CD4-positive, alpha-beta T cell (primary cell): ENCODE measurements around the gene ARHGEF5. TPM values are rescaled to one million over a fixed set of nuclear protein-coding genes. Genes with fewer than 3 reads are reported as not detected.
"Not testable (repeated sequence)": the region's sequence is repeated elsewhere in the genome, so short reads cannot be mapped to it uniquely, and the experiment has no call there.

Source experiments
- ATAC-seq: fragments of 200-7000 bp; cut with Tn5 transposase; one replicate; pipeline ENCODE4 v1.10.0; 2022; ENCODE audit warnings: mild to moderate bottlenecking; ENCODE audit not compliant: poor library complexity
- CTCF ChIA-PET: fragments of 350-600 bp; sonication (Branson Sonifier 250); formaldehyde crosslinking; loops from one replicate; lab custom pipeline; 2021; ENCODE audit warnings: antibody characterized with exemption, inconsistent platforms; lab: Charles Lee
- POLR2A ChIA-PET: fragments of 350-600 bp; sonication (Branson Sonifier 250); formaldehyde crosslinking; loops from one replicate; lab custom pipeline; 2021; ENCODE audit warnings: antibody characterized with exemption, inconsistent platforms; lab: Charles Lee
- DNase-seq, 14 experiments: peaks; one replicate each; pipeline ENCODE4 v3.0.0-alpha.2; 2013 to 2020; ENCODE audit warnings: mixed read lengths in 2 of 14
- H3K27ac ChIP-seq, 2 donors: one replicate each; pipeline versions ENCODE4 v1.5.1 to v1.7.0; 2013; ENCODE audit warnings: low read length in 2 of 2, low read depth in 1 of 2, mild to moderate bottlenecking in 1 of 2
- H3K27me3 ChIP-seq, 2 experiments: 1 replicate in 1 of 2; 2 replicates in 1 of 2; pipeline versions ENCODE4 v1.6.1 to v1.7.0; 2013; ENCODE audit warnings: low read length in 2 of 2, control low read depth in 1 of 2, mild to moderate bottlenecking in 1 of 2, moderate library complexity in 1 of 2; ENCODE audit not compliant: insufficient read depth in 2 of 2, control insufficient read depth in 1 of 2
- H3K36me3 ChIP-seq: one replicate; pipeline ENCODE4 v1.6.1; 2013; ENCODE audit warnings: low read length, control low read depth; ENCODE audit not compliant: insufficient read depth
- H3K4me1 ChIP-seq: one replicate; pipeline ENCODE4 v1.6.1; 2013; ENCODE audit warnings: low read length, control low read depth; ENCODE audit not compliant: insufficient read depth
- H3K4me3 ChIP-seq: one replicate; pipeline ENCODE4 v1.5.1; 2013; ENCODE audit warnings: mild to moderate bottlenecking, low read length, moderate library complexity
- H3K9me3 ChIP-seq, 2 experiments: 1 replicate in 1 of 2; 2 replicates in 1 of 2; pipeline versions ENCODE4 v1.6.1 to v1.7.0; 2013; ENCODE audit warnings: low read length in 2 of 2, mild to moderate bottlenecking in 2 of 2, control low read depth in 1 of 2, moderate library complexity in 1 of 2; ENCODE audit not compliant: control insufficient read depth in 1 of 2, insufficient read depth in 1 of 2
- H3K27ac Mint-ChIP-seq: one replicate; pipeline ENCODE4 v1.8.0; 2020; ENCODE audit warnings: mixed read lengths
- H3K27me3 Mint-ChIP-seq: one replicate; pipeline ENCODE4 v1.8.0; 2021; ENCODE audit warnings: mixed read lengths
- H3K36me3 Mint-ChIP-seq: one replicate; pipeline ENCODE4 v1.8.0; 2021; ENCODE audit warnings: low read depth, mixed read lengths
- H3K4me1 Mint-ChIP-seq: one replicate; pipeline ENCODE4 v1.8.0; 2021; ENCODE audit warnings: low read depth, mixed read lengths
- H3K4me3 Mint-ChIP-seq: one replicate; pipeline ENCODE4 v1.8.0; 2020; ENCODE audit warnings: mild to moderate bottlenecking, mixed read lengths
- H3K9me3 Mint-ChIP-seq: one replicate; pipeline ENCODE4 v1.8.0; 2020; ENCODE audit warnings: mixed read lengths
- intact Hi-C, 2 experiments: fragments of 100-400 bp; cut with DNase I in 1 of 2; cut with micrococcal nuclease in 1 of 2; formaldehyde crosslinking; loops; one replicate each; pipeline versions ENCODE4 v1.15.1 to v1.9.0; 2023 to 2025; cut with DNase I, micrococcal nuclease
- total RNA-seq, 174 experiments: library from RNA in 2 of 174; stranded (reverse) in 2 of 174; gene quantifications; one replicate each; pipeline ENCODE4 v1.2.3 and lab custom pipeline; 2021 to 2026

Gene ARHGEF5
- total RNA-seq, 2 experiments from 2014 or later: 7.9 to 9.0 TPM

- H3K36me3 Mint-ChIP-seq, H3K4me1 Mint-ChIP-seq, H3K9me3 Mint-ChIP-seq, ATAC-seq, H3K4me3 ChIP-seq, H3K27ac ChIP-seq, H3K4me3 Mint-ChIP-seq, H3K27ac Mint-ChIP-seq, H3K4me1 ChIP-seq, H3K36me3 ChIP-seq, H3K27me3 Mint-ChIP-seq, H3K27me3 ChIP-seq, CTCF ChIA-PET, DNase-seq, H3K9me3 ChIP-seq, POLR2A ChIA-PET, intact Hi-C loops: not testable (repeated sequence)
Measured at GRCh38 chr7:144323359-144323758, 31.8 kb upstream of the ARHGEF5 start.

GRCh38 chr7:144325868-144326267 lies 29.3 kb upstream of the ARHGEF5 start:
- H3K4me1 ChIP-seq, DNase-seq, POLR2A ChIA-PET, H3K27ac Mint-ChIP-seq, ATAC-seq, H3K27me3 Mint-ChIP-seq, H3K4me3 Mint-ChIP-seq, H3K27me3 ChIP-seq, H3K9me3 ChIP-seq, H3K9me3 Mint-ChIP-seq, H3K4me1 Mint-ChIP-seq, H3K36me3 ChIP-seq, CTCF ChIA-PET, H3K27ac ChIP-seq, H3K36me3 Mint-ChIP-seq, intact Hi-C loops, H3K4me3 ChIP-seq: not testable (repeated sequence)

GRCh38 chr7:144330044-144330443 lies 25.2 kb upstream of the ARHGEF5 start:
- H3K4me1 Mint-ChIP-seq, DNase-seq, H3K36me3 Mint-ChIP-seq, POLR2A ChIA-PET, H3K36me3 ChIP-seq, H3K4me1 ChIP-seq, H3K9me3 Mint-ChIP-seq, H3K27ac Mint-ChIP-seq, intact Hi-C loops, H3K4me3 Mint-ChIP-seq, CTCF ChIA-PET, H3K27me3 ChIP-seq, H3K27ac ChIP-seq, H3K27me3 Mint-ChIP-seq, ATAC-seq, H3K9me3 ChIP-seq, H3K4me3 ChIP-seq: not testable (repeated sequence)

- H3K27ac Mint-ChIP-seq, H3K27me3 ChIP-seq, H3K4me1 Mint-ChIP-seq, H3K36me3 Mint-ChIP-seq, H3K4me3 ChIP-seq, H3K36me3 ChIP-seq, DNase-seq, POLR2A ChIA-PET, H3K27me3 Mint-ChIP-seq, H3K27ac ChIP-seq, intact Hi-C loops, H3K9me3 Mint-ChIP-seq, CTCF ChIA-PET, H3K9me3 ChIP-seq, H3K4me3 Mint-ChIP-seq, H3K4me1 ChIP-seq: not testable (repeated sequence)
- ATAC-seq: peak; percentile 70
Measured at GRCh38 chr7:144331221-144331995, 23.8 kb upstream of the ARHGEF5 start.

- intact Hi-C loops, H3K4me3 ChIP-seq, H3K27me3 ChIP-seq, H3K4me1 ChIP-seq, H3K4me3 Mint-ChIP-seq, POLR2A ChIA-PET, CTCF ChIA-PET, H3K36me3 ChIP-seq, H3K27ac Mint-ChIP-seq, H3K9me3 ChIP-seq, H3K9me3 Mint-ChIP-seq, H3K4me1 Mint-ChIP-seq, H3K27me3 Mint-ChIP-seq, H3K36me3 Mint-ChIP-seq, ATAC-seq, H3K27ac ChIP-seq: not testable (repeated sequence)
- peak in 1 of 14 experiments; percentile 0 for DNase-seq
Measured at GRCh38 chr7:144331996-144332288, 23.3 kb upstream of the ARHGEF5 start.

- H3K27ac Mint-ChIP-seq, H3K4me3 ChIP-seq, intact Hi-C loops, H3K4me1 Mint-ChIP-seq, CTCF ChIA-PET, H3K9me3 ChIP-seq, POLR2A ChIA-PET, H3K9me3 Mint-ChIP-seq, H3K27me3 Mint-ChIP-seq, H3K27ac ChIP-seq, H3K36me3 Mint-ChIP-seq, H3K4me3 Mint-ChIP-seq, H3K27me3 ChIP-seq, DNase-seq, H3K4me1 ChIP-seq, H3K36me3 ChIP-seq: not testable (repeated sequence)
- peak; percentile 87 for ATAC-seq
Measured at GRCh38 chr7:144348625-144349024, 6.6 kb upstream of the ARHGEF5 start.

GRCh38 chr7:144351667-144352066 lies 3.5 kb upstream of the ARHGEF5 start:
- H3K9me3 Mint-ChIP-seq, intact Hi-C loops, H3K27ac Mint-ChIP-seq, H3K27me3 Mint-ChIP-seq, POLR2A ChIA-PET, H3K4me1 Mint-ChIP-seq, H3K4me3 ChIP-seq, CTCF ChIA-PET, H3K36me3 Mint-ChIP-seq, H3K4me3 Mint-ChIP-seq, ATAC-seq, H3K27me3 ChIP-seq, H3K27ac ChIP-seq, H3K9me3 ChIP-seq, H3K36me3 ChIP-seq: not testable (repeated sequence)
- DNase-seq: peak in 1 of 14 experiments; percentile 0
- H3K4me1 ChIP-seq: peaks cover 12% of the 10 kb centered on the region
